Karpas-422 (cell line): ENCODE measurements around the gene WNT3. TPM values are rescaled to one million over a fixed set of nuclear protein-coding genes. Genes with fewer than 3 reads are reported as not detected.

Experiments
- DNase-seq: peaks from one replicate; pipeline ENCODE4 v3.0.0-alpha.2; 2015
- H2AFZ ChIP-seq: fragments of 200-600 bp; sonication (generic); 2 replicates; pipeline ENCODE4 v1.6.1; 2014; ENCODE audit warnings: antibody characterized with exemption, low read length, mixed read lengths
- H3K27ac ChIP-seq: fragments of 200-600 bp; sonication (generic); 2 replicates; pipeline ENCODE4 v1.5.1; 2014; ENCODE audit warnings: mild to moderate bottlenecking, low read length, moderate library complexity
- H3K27me3 ChIP-seq: fragments of 200-600 bp; sonication (generic); 2 replicates; pipeline ENCODE4 v1.6.1; 2014; ENCODE audit warnings: low read length, mixed read lengths
- H3K36me3 ChIP-seq: fragments of 200-600 bp; sonication (generic); 2 replicates; pipeline ENCODE4 v1.6.1; 2014; ENCODE audit warnings: low read length, mixed read lengths; ENCODE audit not compliant: insufficient read depth
- H3K4me1 ChIP-seq: fragments of 200-600 bp; sonication (generic); 2 replicates; pipeline ENCODE4 v1.6.1; 2014; ENCODE audit warnings: mild to moderate bottlenecking, low read length, mixed read lengths
- H3K4me2 ChIP-seq: fragments of 200-600 bp; sonication (generic); 2 replicates; pipeline ENCODE4 v1.6.1; 2014; ENCODE audit warnings: low read length, low read depth, mild to moderate bottlenecking; ENCODE audit not compliant: poor library complexity, severe bottlenecking
- H3K4me3 ChIP-seq: fragments of 200-600 bp; sonication (generic); 2 replicates; pipeline ENCODE4 v1.5.1; 2014; ENCODE audit warnings: mild to moderate bottlenecking, antibody characterized with exemption, low read length, mixed read lengths
- H3K79me2 ChIP-seq: fragments of 200-600 bp; sonication (generic); 2 replicates; pipeline ENCODE4 v1.6.1; 2014; ENCODE audit warnings: mild to moderate bottlenecking, low read length, mixed read lengths
- H3K9ac ChIP-seq: fragments of 200-600 bp; sonication (generic); 2 replicates; pipeline ENCODE4 v1.6.0; 2014; ENCODE audit warnings: low read length
- H3K9me2 ChIP-seq: fragments of 200-600 bp; sonication (generic), shearing (Covaris generic); replicated peaks from 2 replicates; pipeline ENCODE4 v1.6.0; 2014; ENCODE audit warnings: mild to moderate bottlenecking, low read length, moderate library complexity; ENCODE audit not compliant: insufficient read depth
- H3K9me3 ChIP-seq: fragments of 300-700, 200-600 bp; sonication (generic); 2 replicates; pipeline ENCODE4 v1.6.1; 2014; ENCODE audit warnings: low read length, mixed read lengths
- H4K20me1 ChIP-seq: fragments of 200-600 bp; sonication (generic); 2 replicates; pipeline ENCODE4 v1.6.1; 2014; ENCODE audit warnings: mild to moderate bottlenecking, antibody characterized with exemption, low read length, low read depth; ENCODE audit not compliant: insufficient read depth
- total RNA-seq: library from RNA; depleted of rRNA; stranded (reverse); fragments of >200 nt; shearing (Covaris generic); gene quantifications from 2 replicates; pipeline ENCODE4 v1.2.3, GENCODE V29; 2014; ENCODE audit warnings: low replicate concordance

Gene WNT3
- total RNA-seq, 1 experiment from 2014 or later = 2.0 TPM

DNA sequence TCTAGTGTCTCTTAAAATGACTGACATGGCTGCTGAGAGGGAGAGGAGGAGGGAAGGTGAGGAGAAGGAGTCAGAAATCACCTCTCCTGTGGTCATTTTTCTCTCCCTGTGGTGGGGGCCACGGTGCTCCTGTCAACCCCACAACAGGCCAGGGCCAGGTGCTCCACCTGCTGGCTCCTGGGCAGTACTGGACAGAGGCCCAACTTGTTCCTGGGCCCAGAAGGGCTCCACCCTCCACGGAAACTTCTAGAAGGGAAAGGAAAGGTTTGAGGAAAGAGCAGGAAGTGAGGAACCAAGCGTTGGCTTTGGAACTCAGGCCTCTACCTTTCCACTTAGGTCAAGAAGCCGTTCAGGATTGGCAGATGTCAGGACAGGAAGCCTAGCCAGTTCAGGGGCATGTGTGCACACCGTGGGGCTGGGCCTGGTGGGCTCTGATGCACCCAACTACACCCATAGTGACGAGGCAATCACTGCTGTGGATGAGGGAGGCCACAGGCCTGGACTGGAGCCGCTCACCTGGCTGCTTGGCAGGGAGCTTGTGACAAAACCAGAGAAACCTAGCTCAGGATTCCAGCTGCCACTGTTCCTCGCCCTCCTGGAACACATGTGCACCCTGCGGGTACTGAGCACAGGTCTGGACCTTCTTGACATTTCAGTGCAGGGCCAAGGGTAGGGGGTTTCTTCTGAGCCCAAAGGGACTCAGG is 36.1 kb downstream of the WNT3 start:
- Histone ChIP-seq H3K9me2 (no peaks in the 10 kb centered on the region), H3K36me3 (no peaks in the 10 kb centered on the region), H3K9me3 (no peaks in the 10 kb centered on the region), H3K4me1 (no peaks in the 10 kb centered on the region), H3K4me3 (no peak overlapping the region), H3K27ac (no peak overlapping the region), H3K27me3 (no peaks in the 10 kb centered on the region), H3K79me2 (no peaks in the 10 kb centered on the region), H3K9ac (no peak overlapping the region), H3K4me2 (no peak overlapping the region), H4K20me1 (no peaks in the 10 kb centered on the region), H2AFZ (no peak overlapping the region)
- DNase-seq = peak; percentile 58

DNA sequence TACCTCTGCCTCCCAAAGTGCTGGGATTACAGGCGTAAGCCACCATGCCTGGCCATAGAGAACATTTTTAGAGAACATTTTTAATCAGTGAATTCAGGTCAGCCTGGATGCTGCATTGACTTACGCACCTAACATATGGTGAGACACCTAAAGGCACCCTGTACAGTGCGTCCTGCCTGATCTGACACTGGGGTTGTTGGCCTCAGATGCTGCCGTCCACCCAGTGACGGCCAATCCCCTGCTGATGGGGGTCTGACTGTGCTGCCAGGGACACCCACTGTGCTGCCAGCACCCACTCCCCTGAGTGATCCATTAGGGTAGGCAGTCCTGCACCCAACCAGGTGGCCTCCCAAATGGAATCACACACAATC is 38.5 kb downstream of the WNT3 start:
- Histone ChIP-seq H3K36me3 (no peaks in the 10 kb centered on the region), H3K4me3 (no peak overlapping the region), H3K27me3 (no peaks in the 10 kb centered on the region), H3K9me3 (no peaks in the 10 kb centered on the region), H3K27ac (no peak overlapping the region), H3K9ac (no peak overlapping the region), H3K4me1 (no peaks in the 10 kb centered on the region), H3K79me2 (no peaks in the 10 kb centered on the region), H3K4me2 (no peak overlapping the region), H3K9me2 (no peaks in the 10 kb centered on the region), H2AFZ (no peak overlapping the region), H4K20me1 (no peaks in the 10 kb centered on the region)
- no peak for DNase-seq

DNA sequence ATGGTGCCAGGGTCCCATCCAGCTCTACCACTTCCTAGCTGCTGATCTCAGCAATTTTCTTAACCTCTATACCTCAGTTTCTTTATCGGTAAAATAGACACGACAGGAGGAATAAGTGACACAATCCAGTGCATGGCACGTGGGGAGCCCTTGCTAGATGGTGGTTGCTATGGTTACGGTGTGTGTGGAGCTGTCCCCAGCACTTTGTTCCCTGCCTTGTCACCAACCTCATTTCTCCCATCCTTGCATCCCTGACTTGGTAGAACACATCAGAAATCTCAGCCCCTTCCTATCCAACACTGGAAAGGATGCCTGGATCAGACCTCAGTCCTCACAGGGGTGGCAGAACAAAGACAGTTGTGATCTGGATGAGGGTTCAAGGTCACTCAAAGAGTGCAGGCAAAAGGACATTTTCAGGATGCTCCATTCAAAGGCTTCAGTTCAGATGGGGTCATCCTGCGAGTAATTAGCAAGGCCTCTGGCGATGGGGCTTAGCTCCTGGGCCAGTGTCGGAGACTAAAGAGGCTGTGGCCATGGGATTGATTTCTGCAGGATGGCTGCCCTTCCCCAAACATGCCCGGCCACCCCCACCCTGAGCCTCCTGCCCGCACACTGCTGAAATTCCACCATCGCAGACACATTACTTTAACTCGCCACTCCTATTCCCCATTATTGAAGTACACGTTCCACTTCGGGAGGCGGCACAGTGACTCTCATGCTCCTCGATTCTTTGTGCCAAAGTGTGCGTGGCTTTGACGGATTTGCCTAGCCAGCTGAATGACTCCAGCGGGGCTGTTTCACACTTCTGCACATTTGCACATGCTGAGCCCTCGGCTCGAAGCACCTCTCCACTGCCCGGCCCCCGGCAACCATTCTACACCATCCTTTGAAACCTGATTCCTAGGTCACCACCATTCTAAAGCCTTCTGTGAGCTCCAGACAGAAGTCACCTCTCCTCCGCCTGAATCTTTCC is 40.3 kb downstream of the WNT3 start:
- H3K79me2 ChIP-seq = no peaks in the 10 kb centered on the region
- no peak overlapping the region for H2AFZ ChIP-seq
- no peak overlapping the region for H3K9ac ChIP-seq
- H3K9me2 ChIP-seq = no peaks in the 10 kb centered on the region
- no peaks in the 10 kb centered on the region for H3K27me3 ChIP-seq
- H3K36me3 ChIP-seq = no peaks in the 10 kb centered on the region
- H3K9me3 ChIP-seq = no peaks in the 10 kb centered on the region
- H3K4me2 ChIP-seq = no peak overlapping the region
- no peak overlapping the region for H3K4me3 ChIP-seq
- H3K4me1 ChIP-seq = peaks cover 6% of the 10 kb centered on the region
- H4K20me1 ChIP-seq = no peaks in the 10 kb centered on the region
- peak; percentile 50 for DNase-seq
- no peak overlapping the region for H3K27ac ChIP-seq

DNA sequence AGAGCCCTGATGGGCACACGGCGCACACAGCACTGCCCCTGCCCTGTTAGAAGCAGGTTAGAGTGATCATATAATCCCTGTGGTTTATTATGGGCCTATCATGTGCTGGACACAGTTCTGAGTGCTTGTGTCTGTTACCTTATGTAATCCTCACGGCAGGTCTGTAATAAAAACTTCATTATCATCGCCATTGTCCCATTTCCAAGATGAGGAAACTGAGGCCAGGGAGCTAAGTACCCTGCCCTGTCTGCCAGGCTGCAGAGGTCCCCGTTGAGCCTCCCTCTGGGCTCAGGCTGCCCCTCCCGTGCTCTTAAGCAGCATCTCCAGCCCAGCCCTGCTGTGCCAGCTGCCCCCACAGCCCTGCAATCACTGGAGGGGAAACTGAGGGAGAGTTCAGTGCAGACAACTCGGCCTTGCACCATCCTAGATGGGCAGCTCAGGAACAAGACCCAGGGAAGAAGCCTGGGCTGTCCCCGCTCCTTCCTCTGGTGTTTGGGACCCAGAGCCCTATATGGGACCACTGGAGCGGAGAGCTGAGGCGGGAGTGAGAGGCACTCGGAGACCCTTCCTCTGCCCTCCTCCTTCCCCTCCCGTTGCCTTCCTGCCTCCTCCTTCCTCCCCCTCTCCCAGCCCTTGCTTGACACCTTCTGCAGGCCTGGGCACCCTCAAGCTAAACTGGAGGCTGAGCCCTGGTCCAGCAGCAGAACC is 42.0 kb downstream of the WNT3 start:
- no peak overlapping the region for H3K4me3 ChIP-seq
- peaks cover 19% of the 10 kb centered on the region for H3K4me1 ChIP-seq
- H3K79me2 ChIP-seq = no peaks in the 10 kb centered on the region
- H2AFZ ChIP-seq = no peak overlapping the region
- H3K4me2 ChIP-seq = no peak overlapping the region
- no peak overlapping the region for H3K9ac ChIP-seq
- H3K36me3 ChIP-seq = no peaks in the 10 kb centered on the region
- H3K9me3 ChIP-seq = no peaks in the 10 kb centered on the region
- no peaks in the 10 kb centered on the region for H4K20me1 ChIP-seq
- no peak overlapping the region for H3K27ac ChIP-seq
- no peak for DNase-seq
- H3K9me2 ChIP-seq = no peaks in the 10 kb centered on the region
- no peaks in the 10 kb centered on the region for H3K27me3 ChIP-seq

DNA sequence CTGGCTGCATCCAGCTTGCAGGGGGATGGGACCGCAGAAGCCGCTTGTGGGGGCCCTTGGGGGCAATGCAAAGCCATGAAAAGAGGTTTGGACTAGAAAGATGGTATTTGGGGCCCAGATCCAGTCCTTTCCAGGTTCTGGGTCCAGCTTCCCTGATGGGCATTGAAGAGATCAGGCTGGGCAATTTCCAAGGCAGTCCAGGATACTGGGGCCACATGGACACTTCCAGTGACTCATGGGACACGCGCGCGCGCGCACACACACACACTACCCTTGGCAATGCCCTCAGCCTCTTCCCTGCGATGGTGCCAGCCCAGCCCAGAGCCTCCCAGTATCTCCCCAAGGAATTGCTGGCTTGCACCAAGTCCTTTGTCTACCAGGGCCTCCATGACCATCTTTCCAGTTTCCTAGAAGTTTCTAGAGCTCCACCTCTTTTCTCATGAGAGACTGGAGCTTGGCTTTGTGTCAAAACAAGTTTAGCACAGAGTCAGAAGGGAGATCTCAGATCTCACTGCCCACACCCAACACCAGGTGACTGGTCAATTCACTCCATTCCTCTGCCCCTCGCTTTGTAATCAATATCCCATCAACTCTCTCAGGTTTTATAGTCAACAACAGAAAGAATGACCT is 44.3 kb downstream of the WNT3 start:
- Histone ChIP-seq H4K20me1 (no peaks in the 10 kb centered on the region), H3K4me2 (no peak overlapping the region), H3K36me3 (no peaks in the 10 kb centered on the region), H2AFZ (no peak overlapping the region), H3K9me2 (no peaks in the 10 kb centered on the region), H3K27ac (no peak overlapping the region), H3K4me3 (no peak overlapping the region), H3K9me3 (no peaks in the 10 kb centered on the region), H3K79me2 (no peaks in the 10 kb centered on the region), H3K4me1 (peaks cover 24% of the 10 kb centered on the region), H3K27me3 (no peaks in the 10 kb centered on the region), H3K9ac (no peak overlapping the region)
- no peak for DNase-seq

DNA sequence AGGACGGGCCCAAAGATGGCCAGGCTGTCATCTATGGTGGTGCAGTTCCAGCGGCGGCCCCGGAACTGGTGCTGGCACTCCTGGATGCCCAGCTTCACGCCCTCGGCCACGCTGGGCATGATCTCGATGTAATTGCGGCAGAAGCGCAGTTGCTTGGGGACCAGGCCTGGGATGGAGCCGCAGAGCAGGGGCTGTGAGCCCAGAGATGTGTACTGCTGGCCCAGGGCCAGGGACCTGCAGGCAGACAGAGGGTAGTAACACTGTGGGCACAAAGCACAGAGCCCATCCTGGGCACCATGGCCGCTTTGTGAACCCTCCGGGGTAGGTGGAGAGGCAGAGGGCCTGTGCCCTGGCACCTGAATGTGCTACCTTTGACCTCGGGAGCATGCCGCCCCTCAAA is 44.8 kb downstream of the WNT3 start:
- H3K27me3 ChIP-seq = no peaks in the 10 kb centered on the region
- H3K9ac ChIP-seq = no peak overlapping the region
- H2AFZ ChIP-seq = no peak overlapping the region
- H3K9me2 ChIP-seq = no peaks in the 10 kb centered on the region
- no peak overlapping the region for H3K27ac ChIP-seq
- no peaks in the 10 kb centered on the region for H3K9me3 ChIP-seq
- no peak for DNase-seq
- H3K36me3 ChIP-seq = no peaks in the 10 kb centered on the region
- peaks cover 24% of the 10 kb centered on the region for H3K4me1 ChIP-seq
- H3K4me3 ChIP-seq = no peak overlapping the region
- H4K20me1 ChIP-seq = no peaks in the 10 kb centered on the region
- H3K4me2 ChIP-seq = no peak overlapping the region
- H3K79me2 ChIP-seq = no peaks in the 10 kb centered on the region

DNA sequence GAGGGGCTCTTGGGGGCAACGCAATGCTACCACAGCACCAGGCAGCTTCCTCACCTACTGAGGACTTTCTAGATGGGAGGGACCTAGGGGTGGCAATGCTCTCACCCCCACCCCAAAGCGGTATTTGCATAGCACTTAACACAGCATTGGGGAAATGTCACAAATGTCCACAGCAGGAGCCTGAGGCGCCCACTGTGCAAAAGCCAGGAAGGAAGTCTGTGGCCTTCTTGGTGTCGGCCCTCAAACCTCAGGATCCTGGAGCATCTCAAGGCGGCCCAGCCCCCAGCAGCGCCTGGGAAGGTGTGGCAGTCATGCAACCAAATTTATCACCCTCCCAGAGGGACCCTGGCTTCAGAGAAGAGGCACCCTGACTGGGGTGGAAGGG is 45.3 kb downstream of the WNT3 start:
- Histone ChIP-seq H3K4me1 (peaks cover 24% of the 10 kb centered on the region), H3K4me2 (peak overlapping the region; percentile 80), H3K79me2 (no peaks in the 10 kb centered on the region), H3K9ac (peak overlapping the region; percentile 35; the same call in 1 of the 2 replicates), H4K20me1 (no peaks in the 10 kb centered on the region), H3K36me3 (no peaks in the 10 kb centered on the region), H2AFZ (no peak overlapping the region), H3K9me2 (no peaks in the 10 kb centered on the region), H3K27me3 (no peaks in the 10 kb centered on the region), H3K9me3 (no peaks in the 10 kb centered on the region), H3K27ac (no peak overlapping the region), H3K4me3 (peak overlapping the region; percentile 4; the same call in 1 of the 2 replicates)
- DNase-seq = peak; percentile 58
